ENCODE results near the gene CDV3.

DNA sequence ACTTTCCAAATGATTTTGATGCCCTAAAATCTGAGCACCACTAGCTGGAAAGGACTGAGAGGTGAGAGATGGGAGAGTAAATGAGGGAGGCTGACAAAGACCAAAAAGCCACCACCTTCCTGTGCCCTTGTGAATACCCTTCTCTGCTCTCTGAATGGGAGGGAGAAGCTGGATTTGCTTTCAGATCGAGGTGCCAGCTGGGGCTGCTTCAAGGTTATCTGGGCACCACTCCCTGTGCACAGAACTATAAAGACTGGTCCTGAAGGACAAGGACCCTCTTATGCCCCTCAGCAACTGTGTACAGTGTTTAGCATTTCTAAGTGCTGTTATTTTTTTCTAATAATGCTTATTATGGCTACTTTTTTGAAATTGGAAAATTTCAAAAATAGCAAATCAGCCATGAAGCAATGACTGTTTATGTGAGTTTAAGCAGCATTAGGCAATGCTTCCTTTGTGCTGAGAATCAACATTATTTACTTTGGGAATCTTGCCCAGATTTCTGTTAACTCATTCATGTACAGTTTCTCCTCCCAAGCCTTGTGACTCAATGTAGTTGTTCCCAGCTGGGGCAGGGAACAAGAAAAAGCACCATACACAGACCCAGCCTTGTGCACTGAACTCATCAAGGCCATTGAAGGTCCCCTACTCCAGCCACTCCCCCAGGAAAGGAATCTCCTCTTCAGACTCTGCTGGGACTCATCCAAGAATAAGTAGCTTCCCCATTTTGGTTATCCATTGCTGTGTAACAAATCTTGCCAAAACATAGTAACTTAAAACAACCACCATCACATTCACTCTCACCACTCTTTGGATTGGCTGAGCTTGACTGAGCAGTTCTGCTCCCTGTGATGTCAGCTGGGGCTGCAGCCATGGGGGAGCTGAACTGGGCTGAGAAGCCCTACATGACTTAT is 37.3 kb upstream of the CDV3 start:
- TF ChIP-seq TAF1 (IDR thresholded peaks at IDR 0.05; ENCODE audit: borderline replicate concordance, insufficient read depth, low read length) (no peak), POLR2AphosphoS5 (IDR thresholded peaks at IDR 0.05; ENCODE audit: low read depth, low read length) (no peak), SIN3A (IDR thresholded peaks at IDR 0.05; ENCODE audit: borderline replicate concordance, insufficient read depth, low read length) (no peak), FOXP2 (optimal IDR thresholded peaks at IDR 0.05; ENCODE audit: borderline replicate concordance, extremely low read depth, extremely low read length, insufficient read depth) (no peak)
- TF ChIP-seq, protein P1, sequence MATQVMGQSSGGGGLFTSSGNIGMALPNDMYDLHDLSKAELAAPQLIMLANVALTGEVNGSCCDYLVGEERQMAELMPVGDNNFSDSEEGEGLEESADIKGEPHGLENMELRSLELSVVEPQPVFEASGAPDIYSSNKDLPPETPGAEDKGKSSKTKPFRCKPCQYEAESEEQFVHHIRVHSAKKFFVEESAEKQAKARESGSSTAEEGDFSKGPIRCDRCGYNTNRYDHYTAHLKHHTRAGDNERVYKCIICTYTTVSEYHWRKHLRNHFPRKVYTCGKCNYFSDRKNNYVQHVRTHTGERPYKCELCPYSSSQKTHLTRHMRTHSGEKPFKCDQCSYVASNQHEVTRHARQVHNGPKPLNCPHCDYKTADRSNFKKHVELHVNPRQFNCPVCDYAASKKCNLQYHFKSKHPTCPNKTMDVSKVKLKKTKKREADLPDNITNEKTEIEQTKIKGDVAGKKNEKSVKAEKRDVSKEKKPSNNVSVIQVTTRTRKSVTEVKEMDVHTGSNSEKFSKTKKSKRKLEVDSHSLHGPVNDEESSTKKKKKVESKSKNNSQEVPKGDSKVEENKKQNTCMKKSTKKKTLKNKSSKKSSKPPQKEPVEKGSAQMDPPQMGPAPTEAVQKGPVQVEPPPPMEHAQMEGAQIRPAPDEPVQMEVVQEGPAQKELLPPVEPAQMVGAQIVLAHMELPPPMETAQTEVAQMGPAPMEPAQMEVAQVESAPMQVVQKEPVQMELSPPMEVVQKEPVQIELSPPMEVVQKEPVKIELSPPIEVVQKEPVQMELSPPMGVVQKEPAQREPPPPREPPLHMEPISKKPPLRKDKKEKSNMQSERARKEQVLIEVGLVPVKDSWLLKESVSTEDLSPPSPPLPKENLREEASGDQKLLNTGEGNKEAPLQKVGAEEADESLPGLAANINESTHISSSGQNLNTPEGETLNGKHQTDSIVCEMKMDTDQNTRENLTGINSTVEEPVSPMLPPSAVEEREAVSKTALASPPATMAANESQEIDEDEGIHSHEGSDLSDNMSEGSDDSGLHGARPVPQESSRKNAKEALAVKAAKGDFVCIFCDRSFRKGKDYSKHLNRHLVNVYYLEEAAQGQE (IDR thresholded peaks at IDR 0.05; ENCODE audit: insufficient read depth in 1 of 2, low read depth in 2 of 2, low read length in 2 of 2) = no peak

All from PFSK-1 (cell line).